IMR-90 (cell line): ENCODE data around the gene CCNI. TPM values are rescaled to one million over a fixed set of nuclear protein-coding genes. Genes with fewer than 3 reads are reported as not detected.

ENCODE experiments used
- ATAC-seq: fragments of 200-7000 bp; cut with Tn5 transposase; 2 replicates; pipeline ENCODE4 v1.9.1; 2020; ENCODE audit warnings: low read depth, mild to moderate bottlenecking, moderate library complexity
- BruUV-seq: library from RNA; stranded (reverse); fragments of 400-500 nt; replicated peaks from 2 replicates; lab custom pipeline; 2021; lab: Mats Ljungman, UMichigan
- CTCF ChIA-PET: fragments of 300-600 bp; formaldehyde crosslinking; extraction: SDS; loops from one replicate; lab custom pipeline; 2021; ENCODE audit warnings: antibody characterized with exemption; lab: Yijun Ruan, JAX
- POLR2A ChIA-PET: fragments of 300-600 bp; sonication (Branson Sonifier 250); formaldehyde crosslinking; loops from one replicate; lab custom pipeline; 2022; ENCODE audit warnings: antibody characterized with exemption; ENCODE audit not compliant: unreplicated experiment; lab: Charles Lee
- DNase-seq: peaks from one replicate; pipeline ENCODE4 v3.0.0; 2013
- H2AFZ ChIP-seq: replicated peaks from 2 replicates; pipeline ENCODE3; 2013; ENCODE audit warnings: low read length, mild to moderate bottlenecking; ENCODE audit not compliant: poor library complexity
- H2AK5ac ChIP-seq: 2 replicates; pipeline ENCODE4 v1.6.1; 2013; ENCODE audit warnings: low read depth, low read length, inconsistent platforms
- H2AK9ac ChIP-seq: replicated peaks from 2 replicates; pipeline ENCODE3; 2013; ENCODE audit warnings: mild to moderate bottlenecking, low read depth, low read length, moderate library complexity; ENCODE audit not compliant: poor library complexity
- H2BK120ac ChIP-seq: 2 replicates; pipeline ENCODE4 v1.6.1; 2013; ENCODE audit warnings: low read depth, low read length, inconsistent platforms
- H2BK15ac ChIP-seq: 3 replicates; pipeline ENCODE4 v1.6.1; 2013; ENCODE audit warnings: low read depth, low read length, inconsistent platforms
- H2BK20ac ChIP-seq: 2 replicates; pipeline ENCODE4 v1.6.1; 2013; ENCODE audit warnings: low read depth, mild to moderate bottlenecking, inconsistent platforms, low read length, moderate library complexity
- H2BK5ac ChIP-seq: 2 replicates; pipeline ENCODE4 v1.6.1; 2013; ENCODE audit warnings: mild to moderate bottlenecking, low read depth, low read length, inconsistent platforms; ENCODE audit not compliant: poor library complexity, severe bottlenecking
- H3K14ac ChIP-seq: replicated peaks from 2 replicates; pipeline ENCODE4 v1.6.1; 2013; ENCODE audit warnings: low read depth, low read length, inconsistent platforms
- H3K18ac ChIP-seq: 2 replicates; pipeline ENCODE4 v1.6.1; 2013; ENCODE audit warnings: low read depth, low read length, control low read depth
- H3K23ac ChIP-seq: 2 replicates; pipeline ENCODE4 v1.6.1; 2013; ENCODE audit warnings: low read depth, low read length, inconsistent platforms
- H3K27ac ChIP-seq: 2 replicates; pipeline ENCODE4 v1.5.1; 2013; ENCODE audit warnings: mild to moderate bottlenecking, control low read depth, low read length; ENCODE audit not compliant: insufficient read depth
- H3K27me3 ChIP-seq: 2 replicates; pipeline ENCODE4 v1.6.1; 2013; ENCODE audit warnings: low read length; ENCODE audit not compliant: control insufficient read depth, insufficient read depth
- H3K36me3 ChIP-seq: 2 replicates; pipeline ENCODE4 v1.6.1; 2013; ENCODE audit warnings: low read length, mixed read lengths; ENCODE audit not compliant: control insufficient read depth, insufficient read depth
- H3K4ac ChIP-seq: 2 replicates; pipeline ENCODE4 v1.6.1; 2013; ENCODE audit warnings: low read depth, low read length, inconsistent platforms
- H3K4me1 ChIP-seq: 2 replicates; pipeline ENCODE4 v1.6.1; 2013; ENCODE audit warnings: low read length, mixed read lengths; ENCODE audit not compliant: control insufficient read depth, insufficient read depth
- H3K4me2 ChIP-seq: 2 replicates; pipeline ENCODE4 v1.6.1; 2013; ENCODE audit warnings: low read depth, mild to moderate bottlenecking, control low read depth, low read length, moderate library complexity
- H3K4me3 ChIP-seq: 2 replicates; pipeline ENCODE4 v1.5.1; 2013; ENCODE audit warnings: low read depth, mild to moderate bottlenecking, control low read depth, low read length, moderate library complexity; ENCODE audit not compliant: insufficient read depth
- H3K56ac ChIP-seq: 2 replicates; pipeline ENCODE4 v1.6.1; 2013; ENCODE audit warnings: low read length, inconsistent platforms; ENCODE audit not compliant: insufficient read depth; ENCODE audit errors: extremely low read depth
- H3K79me1 ChIP-seq, 2 experiments: 2 replicates each; pipeline ENCODE4 v1.6.1; 2013; ENCODE audit warnings: low read length in 2 of 2, inconsistent platforms in 1 of 2, low read depth in 1 of 2
- H3K9ac ChIP-seq: 2 replicates; pipeline ENCODE4 v1.6.1; 2013; ENCODE audit warnings: low read depth, low read length, control low read depth
- H3K9me1 ChIP-seq: 2 replicates; pipeline ENCODE4 v1.6.1; 2013; ENCODE audit warnings: low read length, inconsistent platforms; ENCODE audit not compliant: insufficient read depth
- H3K9me3 ChIP-seq: 2 replicates; pipeline ENCODE4 v1.6.1; 2013; ENCODE audit warnings: low read length; ENCODE audit not compliant: control insufficient read depth, insufficient read depth
- H4K20me1 ChIP-seq: 2 replicates; pipeline ENCODE4 v1.6.1; 2013; ENCODE audit warnings: low read length, inconsistent platforms; ENCODE audit not compliant: insufficient read depth
- H4K5ac ChIP-seq: 2 replicates; pipeline ENCODE4 v1.6.1; 2013; ENCODE audit warnings: mild to moderate bottlenecking, low read depth, low read length, control low read depth
- H4K8ac ChIP-seq, 2 experiments: 2 replicates each; pipeline ENCODE4 v1.6.1; 2013; ENCODE audit warnings: low read depth in 2 of 2, low read length in 2 of 2, control low read depth in 1 of 2, inconsistent platforms in 1 of 2
- H4K91ac ChIP-seq: 2 replicates; pipeline ENCODE4 v1.6.1; 2013; ENCODE audit warnings: low read depth, low read length, inconsistent platforms; ENCODE audit not compliant: insufficient read depth
- CEBPB ChIP-seq: IDR thresholded peaks from 2 replicates; pipeline ENCODE4 v1.6.1; 2012; ENCODE audit warnings: low read depth, low read length, improper control_type of control experiment
- FOS ChIP-seq: fragments of 150-350 bp; IDR thresholded peaks from 2 replicates; pipeline ENCODE4 v1.6.1; 2016; ENCODE audit warnings: low read depth, low read length
- MAFK ChIP-seq: IDR thresholded peaks from 2 replicates; pipeline ENCODE4 v1.6.1; 2012; ENCODE audit warnings: low read depth, low read length, improper control_type of control experiment
- MAZ ChIP-seq: IDR thresholded peaks from 2 replicates; pipeline ENCODE4 v1.6.1; 2012; ENCODE audit warnings: low read depth, mild to moderate bottlenecking, low read length, improper control_type of control experiment, moderate library complexity, borderline replicate concordance
- MXI1 ChIP-seq: IDR thresholded peaks from 2 replicates; pipeline ENCODE4 v1.6.1; 2012; ENCODE audit warnings: low read depth, mild to moderate bottlenecking, low read length, moderate library complexity, borderline replicate concordance
- RCOR1 ChIP-seq: IDR thresholded peaks from 2 replicates; pipeline ENCODE4 v1.6.1; 2012; ENCODE audit warnings: mild to moderate bottlenecking, low read length, improper control_type of control experiment; ENCODE audit not compliant: insufficient replicate concordance
- SMC3 ChIP-seq: fragments of 150-350 bp; IDR thresholded peaks from 2 replicates; pipeline ENCODE4 v1.6.1; 2016; ENCODE audit warnings: low read depth, mild to moderate bottlenecking, antibody characterized with exemption, low read length, moderate library complexity
- WGBS, 2 experiments: methylation state at CpG; one replicate each; pipeline versions ENCODE4 v1.1.5 to v1.1.7; 2013; ENCODE audit warnings: missing lambda C conversion rate in 2 of 2; ENCODE audit not compliant: insufficient read length in 1 of 2; ENCODE audit errors: extremely low coverage in 2 of 2; 5-methylcytosine and 5-hydroxymethylcytosine counted together
- dilution Hi-C: fragments of 300-500 bp; cut with HindIII; formaldehyde crosslinking; loops from one replicate; pipeline ENCODE4 v1.14.3; 2018; ENCODE audit warnings: low sequenced_read_pairs; ENCODE audit not compliant: unreplicated experiment
- in situ Hi-C: fragments of 300-500 bp; cut with MboI; formaldehyde crosslinking; loops from 3 replicates; pipeline ENCODE4 v1.14.3; 2019; ENCODE audit warnings: low sequenced_read_pairs, inconsistent platforms, mixed read lengths
- intact Hi-C: fragments of 100-400 bp; cut with micrococcal nuclease; formaldehyde crosslinking; loops from 2 replicates; pipeline ENCODE4 v1.10.0; 2022
- polyA plus RNA-seq, 3 experiments: library from polyadenylated mRNA; depleted of rRNA; stranded (reverse); fragments of >200 nt; gene quantifications; 2 replicates each; pipeline ENCODE4 v1.2.3, GENCODE V29; 2012; ENCODE audit warnings: low replicate concordance in 1 of 3
- total RNA-seq: library from RNA; depleted of rRNA; stranded (reverse); fragments of >200 nt; gene quantifications from 2 replicates; pipeline ENCODE4 v1.2.3, GENCODE V29; 2012
- TF ChIP-seq, protein P1 (sequence below): conservative IDR thresholded peaks from 2 replicates; pipeline ENCODE4 v1.5.1; 2012; ENCODE audit warnings: mild to moderate bottlenecking, low read depth, low read length, improper control_type of control experiment

CCNI gene
- total and polyA plus RNA-seq, 2 of the 4 experiments (the other 2 are of a cell fraction): 70.1 to 100 TPM

DNA sequence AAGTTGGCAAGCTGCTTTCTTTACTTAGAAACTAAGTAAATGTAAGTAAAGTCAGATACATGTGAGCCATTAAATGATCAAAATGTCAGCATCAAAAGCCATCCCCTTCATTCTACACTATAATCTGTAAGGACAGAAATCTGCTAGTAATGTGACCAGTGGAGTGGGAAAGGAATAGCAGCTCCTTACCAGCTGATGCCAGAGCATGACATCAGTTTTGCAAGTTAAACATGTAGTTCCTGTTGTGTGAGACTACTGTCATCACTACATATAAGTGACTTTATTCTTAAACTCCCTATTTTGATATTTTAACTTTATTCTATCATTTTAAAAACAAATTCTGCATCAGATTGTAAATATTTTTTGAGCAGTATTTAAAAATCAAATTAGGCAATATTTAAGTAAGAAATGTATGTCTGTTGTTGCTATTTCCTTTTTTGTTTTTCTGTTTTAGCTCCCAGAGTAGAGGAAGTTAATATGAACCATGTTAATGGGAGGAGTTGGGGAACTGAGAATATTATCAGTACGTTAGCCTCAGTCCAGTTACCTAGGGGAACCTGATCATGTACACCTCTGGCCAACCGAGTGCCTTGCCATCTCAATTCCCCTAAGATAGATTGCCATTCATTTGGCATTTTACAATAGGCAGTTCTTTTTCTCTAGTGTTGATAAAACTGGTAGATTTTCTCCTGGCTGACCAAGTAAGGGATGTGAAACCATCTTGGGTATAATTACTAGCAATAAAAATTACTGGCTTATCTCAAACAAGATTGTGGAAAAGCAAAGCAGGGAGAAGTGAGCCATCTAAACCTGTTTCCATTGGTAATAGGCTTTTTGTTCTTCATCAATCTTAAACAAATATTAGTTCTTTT, 34.7 kb downstream of the CCNI start (continued):
- TF ChIP-seq SMC3 (no peak), RCOR1 (no peak), MAZ (no peak)

DNA sequence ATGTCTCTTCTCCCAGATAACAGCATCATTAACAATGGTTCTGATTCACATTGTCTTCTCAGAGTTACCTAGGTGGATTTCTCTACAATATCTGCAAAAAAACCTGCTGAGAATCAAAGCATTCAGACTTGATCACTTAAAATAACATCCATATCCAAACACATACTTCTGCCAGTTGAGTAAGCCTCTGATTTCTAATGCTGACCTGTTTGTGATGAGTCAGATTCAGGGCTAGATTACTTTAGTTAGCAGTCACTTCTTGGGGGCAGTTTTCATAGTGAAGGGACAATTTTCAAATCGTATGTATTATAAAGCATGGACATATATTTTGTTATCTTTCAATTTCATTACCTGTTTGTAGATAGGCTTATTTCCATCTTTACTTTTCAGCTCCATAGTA, 35.5 kb downstream of the CCNI start:
- peaks cover 25% of the 10 kb centered on the region for H3K4me1 ChIP-seq
- ChIA-PET POLR2A (no interaction called here), CTCF (interaction anchor here (0.9 kb wide), 1 partner anchor 92 kb away, joined by 3 read pairs; no protein-coding TSS in a partner anchor)
- H2AFZ ChIP-seq: no peak overlapping the region
- H3K27me3 ChIP-seq: no peaks in the 10 kb centered on the region
- H2AK5ac ChIP-seq: no peak overlapping the region; the same call in 1 of the 2 replicates
- H3K27ac ChIP-seq: no peak overlapping the region
- H3K9ac ChIP-seq: no peak overlapping the region
- peaks cover 4% of the 10 kb centered on the region; the same call in 1 of the 2 replicates for H4K20me1 ChIP-seq
- ATAC-seq (peak; percentile 28; the same call in 1 of the 2 replicates), DNase-seq (peak; percentile 85)
- H2BK15ac ChIP-seq: 0 out of 3 replicates have a peak overlapping the region, but pooled peaks have one; percentile 31
- no peaks in the 10 kb centered on the region for H3K9me3 ChIP-seq
- H4K8ac ChIP-seq: peak overlapping the region in 1 of 2 experiments; percentile 50; a peak in 1 of 4 replicates
- no peak overlapping the region for H3K14ac ChIP-seq
- H3K23ac ChIP-seq: no peak overlapping the region; the same call in 1 of the 2 replicates
- in situ Hi-C loops: loop anchor here (10.0 kb wide), 1 partner anchor 605 kb away; the partner anchor contains the start of gene SHROOM3
- no TSS peak for BruUV-seq
- peak overlapping the region; percentile 98 for H2BK5ac ChIP-seq
- no peak overlapping the region for H3K4me3 ChIP-seq
- H3K18ac ChIP-seq: peak overlapping the region; percentile 33; the same call in 1 of the 2 replicates
- intact Hi-C loops: loop anchor here (10.0 kb wide), 1 partner anchor 605 kb away; the partner anchor contains the start of gene SHROOM3
- peaks cover 19% of the 10 kb centered on the region for H3K9me1 ChIP-seq
- H4K5ac ChIP-seq: no peak overlapping the region
- H3K36me3 ChIP-seq: peaks cover 19% of the 10 kb centered on the region
- H2AK9ac ChIP-seq: no peak overlapping the region
- TF ChIP-seq CEBPB (peak; percentile 72), MAFK (peak; percentile 57; the same call in 1 of the 2 replicates), RCOR1 (no peak), MXI1 (no peak), FOS (peak; percentile 85)
- TF ChIP-seq, protein P1, sequence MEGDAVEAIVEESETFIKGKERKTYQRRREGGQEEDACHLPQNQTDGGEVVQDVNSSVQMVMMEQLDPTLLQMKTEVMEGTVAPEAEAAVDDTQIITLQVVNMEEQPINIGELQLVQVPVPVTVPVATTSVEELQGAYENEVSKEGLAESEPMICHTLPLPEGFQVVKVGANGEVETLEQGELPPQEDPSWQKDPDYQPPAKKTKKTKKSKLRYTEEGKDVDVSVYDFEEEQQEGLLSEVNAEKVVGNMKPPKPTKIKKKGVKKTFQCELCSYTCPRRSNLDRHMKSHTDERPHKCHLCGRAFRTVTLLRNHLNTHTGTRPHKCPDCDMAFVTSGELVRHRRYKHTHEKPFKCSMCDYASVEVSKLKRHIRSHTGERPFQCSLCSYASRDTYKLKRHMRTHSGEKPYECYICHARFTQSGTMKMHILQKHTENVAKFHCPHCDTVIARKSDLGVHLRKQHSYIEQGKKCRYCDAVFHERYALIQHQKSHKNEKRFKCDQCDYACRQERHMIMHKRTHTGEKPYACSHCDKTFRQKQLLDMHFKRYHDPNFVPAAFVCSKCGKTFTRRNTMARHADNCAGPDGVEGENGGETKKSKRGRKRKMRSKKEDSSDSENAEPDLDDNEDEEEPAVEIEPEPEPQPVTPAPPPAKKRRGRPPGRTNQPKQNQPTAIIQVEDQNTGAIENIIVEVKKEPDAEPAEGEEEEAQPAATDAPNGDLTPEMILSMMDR: no peak
- peaks cover 15 to 73% of the 10 kb centered on the region in 2 experiments for H3K79me1 ChIP-seq
- peak overlapping the region; percentile 53; the same call in 1 of the 2 replicates for H3K4ac ChIP-seq
- peak overlapping the region; percentile 21; the same call in 1 of the 2 replicates for H4K91ac ChIP-seq
- H3K56ac ChIP-seq: 0 out of 2 replicates have a peak overlapping the region, but pooled peaks have one; percentile 30
- H2BK120ac ChIP-seq: peak overlapping the region; percentile 24; the same call in 1 of the 2 replicates
- peak overlapping the region; percentile 43; the same call in 1 of the 2 replicates for H2BK20ac ChIP-seq
- peak overlapping the region; percentile 60; the same call in 1 of the 2 replicates for H3K4me2 ChIP-seq
- WGBS, 2 experiments: no CpG with 5 or more reads among the region's 1 CpG
- dilution Hi-C loops: no loop called here
